LNCaP clone FGC (cell line): ENCODE results near the gene JPH2.
A peak's percentile ranks its signal among the peaks of the same experiment; 100 is the strongest.

Experiments used
- DNase-seq: peaks from one replicate; pipeline ENCODE4 v3.0.0-alpha.2; 2011; ENCODE audit warnings: low read depth
- H3K4me3 ChIP-seq: 2 replicates; pipeline ENCODE4 v1.5.1; 2011; ENCODE audit warnings: mild to moderate bottlenecking, low read depth, low read length, control low read depth
- CTCF ChIP-seq: IDR thresholded peaks from 2 replicates; pipeline ENCODE4 v1.5.1; 2012; ENCODE audit warnings: mild to moderate bottlenecking; ENCODE audit not compliant: control insufficient read depth, insufficient read depth; ENCODE audit errors: extremely low read depth

The JPH2 gene

GRCh38 chr20:44211177-44212039 lies 24.4 kb upstream of the JPH2 start:
- no peak for DNase-seq
- H3K4me3 ChIP-seq: peak overlapping the region; percentile 85
- no peak for TF ChIP-seq CTCF

- TF ChIP-seq CTCF: no peak
- peak within 1 kb of the TSS; percentile 85 for H3K4me3 ChIP-seq
- DNase-seq: peak; percentile 94
These were observed 23.6 kb upstream of the JPH2 start, which contains the start of gene OSER1 for GRCh38 chr20:44210406-44211176. Gene OSER1 (minus strand): TSS chr20:44210771. CDS start chr20:44206957, 3,814 bp downstream.

DNA sequence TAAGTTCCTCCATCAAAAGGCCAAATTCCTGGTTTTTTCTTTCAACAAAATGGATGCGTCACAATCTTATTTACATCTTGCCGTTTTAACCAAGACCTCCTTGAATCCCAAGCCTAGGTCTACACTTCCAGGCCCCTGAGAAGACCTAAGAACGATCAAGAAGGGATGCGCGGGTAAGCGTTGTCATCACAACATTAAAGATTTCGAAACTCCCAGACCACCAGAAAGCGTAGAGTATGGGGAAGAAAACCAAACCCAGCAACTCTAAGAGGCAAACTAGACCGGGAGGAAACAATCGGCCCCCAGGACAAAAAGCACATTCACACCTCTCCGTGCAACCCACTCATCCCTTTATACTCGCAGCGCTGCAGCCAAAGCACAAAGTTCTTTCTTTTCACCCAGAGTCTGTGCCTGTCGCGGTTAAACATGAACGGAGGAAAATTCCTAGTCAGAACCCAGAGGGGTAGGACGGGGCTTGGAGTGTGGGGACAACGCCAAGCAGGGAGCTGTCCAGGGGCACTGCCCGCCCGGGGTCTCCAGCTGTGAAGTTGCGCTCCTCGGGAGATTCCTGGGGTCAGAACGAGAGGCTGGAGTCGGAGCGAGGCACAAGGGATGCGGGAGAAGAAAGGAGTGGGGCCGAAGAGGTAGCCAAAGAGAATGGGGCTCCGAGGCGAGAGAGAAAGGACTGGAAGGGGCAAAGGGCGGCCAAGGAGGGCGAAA lies 22.9 kb upstream of the JPH2 start:
- DNase-seq: no peak
- no peak for TF ChIP-seq CTCF

DNA sequence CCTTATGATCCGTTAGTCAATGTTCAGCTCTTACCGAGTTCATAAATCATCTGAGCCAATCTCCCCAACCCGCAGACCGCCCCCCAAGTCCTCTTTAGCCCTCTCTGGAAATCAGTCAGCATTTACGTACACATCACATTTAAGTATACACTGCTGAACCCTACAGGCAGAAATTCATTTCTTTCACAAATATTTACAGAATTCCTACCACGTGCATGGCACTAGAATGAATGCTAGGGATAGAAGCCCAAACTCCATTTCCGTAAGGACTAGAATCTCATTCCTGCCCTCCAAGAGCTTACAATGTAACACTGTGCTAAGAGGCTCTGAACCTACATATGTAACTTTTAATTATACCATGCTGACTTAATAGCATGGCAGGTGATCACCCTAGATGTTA lies 21.8 kb upstream of the JPH2 start:
- TF ChIP-seq CTCF: no peak
- peak overlapping the region; percentile 85 for H3K4me3 ChIP-seq
- DNase-seq: no peak

More for the DNA sequence above, 22.9 kb upstream of the JPH2 start:
- peak overlapping the region; percentile 85 for H3K4me3 ChIP-seq

GRCh38 chr20:44208165-44208564 lies 21.2 kb upstream of the JPH2 start:
- no peak for TF ChIP-seq CTCF
- DNase-seq: no peak
- H3K4me3 ChIP-seq: peak overlapping the region; percentile 85

DNA sequence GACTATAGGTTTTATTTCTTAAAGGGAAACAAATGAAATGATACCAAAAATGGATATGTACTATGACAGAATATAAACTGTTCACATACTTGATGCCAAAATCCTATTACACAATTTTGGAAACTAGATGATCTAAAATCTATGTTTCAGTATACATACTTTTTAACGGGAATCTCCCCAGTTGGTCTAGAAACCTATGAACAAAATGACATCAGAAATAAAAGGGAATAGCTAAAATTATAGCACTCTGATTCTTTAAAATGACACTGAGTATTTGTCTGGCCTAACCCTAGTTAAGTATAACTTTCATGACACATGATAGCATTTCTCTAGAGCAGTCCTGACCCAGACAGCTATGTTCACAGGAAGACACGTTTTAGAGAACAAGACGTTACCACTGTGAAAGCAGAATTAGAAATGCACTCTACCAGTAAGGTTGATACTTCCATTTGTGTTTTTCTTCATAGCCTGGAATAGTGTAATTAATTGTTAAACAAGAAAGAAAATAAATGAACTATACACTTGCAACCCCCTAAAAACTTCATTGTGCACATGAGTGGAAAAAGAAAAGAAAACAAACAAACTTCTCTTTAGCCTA lies 20.2 kb upstream of the JPH2 start:
- H3K4me3 ChIP-seq: no peak overlapping the region; the same call in 1 of the 2 replicates
- TF ChIP-seq CTCF: no peak
- no peak for DNase-seq
